Gastrocnemius medialis (tissue), 4 donors: ENCODE measurements around the gene ABCB6. TPM values are rescaled to one million over a fixed set of nuclear protein-coding genes. Genes with fewer than 3 reads are reported as not detected.

ENCODE experiments used
- ATAC-seq, 2 donors: fragments of 150-250 bp; one replicate each; pipeline ENCODE4 v1.9.1; 2016
- DNase-seq, 2 donors: peaks; one replicate each; pipeline ENCODE4 v3.0.0-alpha.2; 2019
- H3K27ac ChIP-seq, 4 donors: fragments of 200-600 bp; sonication (generic); 1 replicate in 1 of 4; 2 replicates in 3 of 4; pipeline ENCODE4 v1.5.1; 2016 to 2018; ENCODE audit warnings: mild to moderate bottlenecking in 2 of 4, moderate library complexity in 1 of 4
- H3K27me3 ChIP-seq, 3 donors: fragments of 200-600 bp; sonication (generic) in 2 of 3; 1 replicate in 1 of 3; 2 replicates in 2 of 3; pipeline versions ENCODE4 v1.5.1 to v1.6.0; 2016 to 2019; ENCODE audit warnings: mild to moderate bottlenecking in 1 of 3, moderate library complexity in 1 of 3
- H3K36me3 ChIP-seq, 2 donors: fragments of 200-600 bp; sonication (generic) in 1 of 2; one replicate each; pipeline ENCODE4 v1.5.1; 2017 to 2018
- H3K4me1 ChIP-seq, 2 donors: fragments of 200-600 bp; sonication (generic) in 1 of 2; one replicate each; pipeline ENCODE4 v1.5.1; 2016 to 2017; ENCODE audit warnings: mild to moderate bottlenecking in 2 of 2
- H3K4me3 ChIP-seq, 4 donors: fragments of 200-600 bp; sonication (generic) in 3 of 4; 1 replicate in 1 of 4; 2 replicates in 3 of 4; pipeline ENCODE4 v1.5.1; 2016 to 2019; ENCODE audit warnings: mild to moderate bottlenecking in 2 of 4
- H3K9me3 ChIP-seq, 3 donors: fragments of 200-600 bp; sonication (generic) in 2 of 3; 1 replicate in 1 of 3; 2 replicates in 2 of 3; pipeline ENCODE4 v1.5.1; 2016 to 2019
- POLR2A ChIP-seq, 2 donors: fragments of 450-650 bp; IDR thresholded peaks; one replicate each; pipeline ENCODE4 v1.6.1; 2017; ENCODE audit warnings: antibody characterized with exemption in 2 of 2, mild to moderate bottlenecking in 2 of 2, moderate library complexity in 2 of 2
- in situ Hi-C, 4 donors: fragments of 200-750 bp; cut with MboI; loops; one replicate each; pipeline versions ENCODE4 v1.15.0 to v1.8.0; 2017; ENCODE audit warnings: low sequenced_read_pairs in 4 of 4
- intact Hi-C: fragments of 100-400 bp; cut with DNase I; formaldehyde crosslinking; loops from one replicate; pipeline ENCODE4 v1.15.1; 2023; ENCODE audit warnings: low total_unique reads
- total RNA-seq, 4 donors: library from RNA; depleted of rRNA; stranded (reverse); fragments of >200 nt; gene quantifications; one replicate each; pipeline versions ENCODE4 v1.1.0 to v1.2.3, GENCODE V29; 2016
- TF ChIP-seq, protein P1 (sequence below), 5 experiments: fragments of 450-650 bp in 3 of 5; fragments of 200-600 bp in 2 of 5; sonication (generic) in 2 of 5; IDR thresholded peaks in 4 of 5; conservative IDR thresholded peaks in 1 of 5; 1 replicate in 4 of 5; 2 replicates in 1 of 5; pipeline ENCODE4 v1.5.1; 2016 to 2019; ENCODE audit warnings: antibody characterized with exemption in 5 of 5, mild to moderate bottlenecking in 3 of 5, moderate library complexity in 3 of 5

ABCB6 gene
- total RNA-seq, 4 donors from 2014 or later, result 15.0 to 45.8 (median 31.8) TPM

DNA sequence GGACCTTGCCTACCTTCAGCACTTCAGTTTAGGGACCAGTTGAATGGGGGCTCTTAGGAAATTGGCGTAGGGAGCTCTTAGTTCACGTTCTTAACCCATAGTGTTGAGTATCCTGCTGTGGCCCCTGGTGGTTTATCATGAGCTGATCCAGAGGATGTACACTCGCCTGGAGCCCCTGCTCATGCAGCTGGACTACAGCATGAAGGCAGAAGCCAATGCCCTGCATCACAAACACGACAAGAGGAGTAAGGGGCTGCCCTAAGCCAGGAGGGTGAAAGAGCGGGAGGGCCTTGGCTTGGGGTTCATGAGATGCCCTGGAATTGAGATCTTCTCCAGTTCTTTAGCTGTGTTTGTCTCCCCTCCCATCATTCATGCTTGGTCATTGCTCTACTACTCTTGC, 37.8 kb downstream of the ABCB6 start:
- Histone ChIP-seq H3K36me3 (peaks cover 0 to 52% of the 10 kb centered on the region in 2 donors), H3K27ac (no peak overlapping the region), H3K4me3 (no peak overlapping the region), H3K27me3 (no peaks in the 10 kb centered on the region), H3K9me3 (no peaks in the 10 kb centered on the region), H3K4me1 (peaks cover 11 to 14% of the 10 kb centered on the region in 2 donors)
- TF ChIP-seq POLR2A (IDR thresholded peaks at IDR 0.05), result no peak
- in situ Hi-C loops, result no loop called here
- intact Hi-C loops, result no loop called here
- DNase-seq (no peak), ATAC-seq (no peak)

DNA sequence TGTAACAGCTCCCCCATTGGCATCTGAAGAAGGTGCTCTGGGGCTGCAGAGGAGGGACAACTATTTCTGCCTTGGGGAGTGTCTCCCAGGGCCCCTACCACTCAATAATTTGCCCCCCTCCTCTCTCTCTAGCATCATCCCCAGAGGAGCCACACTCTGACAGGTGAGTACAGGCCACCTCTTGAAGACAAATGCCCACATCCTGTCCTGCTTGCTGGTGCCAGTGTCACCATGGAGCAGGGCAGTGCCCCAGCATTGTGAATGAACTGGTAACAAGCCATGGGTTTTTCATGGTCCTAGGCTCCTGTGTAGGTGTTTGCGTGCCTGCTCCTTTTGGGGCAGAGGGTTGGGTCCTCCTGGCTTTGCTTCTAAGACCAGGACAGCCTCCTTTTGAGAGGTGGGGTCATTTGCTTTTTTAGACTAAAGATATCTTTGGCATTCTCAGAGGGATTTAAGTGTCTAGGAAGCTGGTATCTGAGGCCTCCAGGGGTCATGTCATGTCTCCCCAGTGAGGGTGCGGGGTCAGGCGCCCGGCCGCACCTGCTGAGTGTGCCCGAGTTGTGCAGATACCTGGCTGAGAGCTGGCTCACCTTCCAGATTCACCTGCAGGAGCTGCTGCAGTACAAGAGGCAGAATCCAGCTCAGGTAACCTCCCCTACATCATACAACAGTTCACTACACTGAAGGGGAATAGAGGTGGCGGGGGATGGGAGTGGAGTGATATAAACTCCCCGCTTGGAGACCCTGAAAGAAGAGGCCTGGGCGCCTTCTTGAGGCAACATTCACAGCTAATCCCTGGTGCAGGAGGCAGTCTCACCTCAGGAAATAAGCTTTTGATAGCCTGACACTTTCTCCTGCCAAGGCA, 38.9 kb downstream of the ABCB6 start:
- intact Hi-C loops (loop anchor here (5.0 kb wide), 1 partner anchor 207 kb away; the partner anchor contains the start of gene DNPEP), in situ Hi-C loops (no loop called here)
- no peak overlapping the region for H3K27ac ChIP-seq
- TF ChIP-seq, protein P1, sequence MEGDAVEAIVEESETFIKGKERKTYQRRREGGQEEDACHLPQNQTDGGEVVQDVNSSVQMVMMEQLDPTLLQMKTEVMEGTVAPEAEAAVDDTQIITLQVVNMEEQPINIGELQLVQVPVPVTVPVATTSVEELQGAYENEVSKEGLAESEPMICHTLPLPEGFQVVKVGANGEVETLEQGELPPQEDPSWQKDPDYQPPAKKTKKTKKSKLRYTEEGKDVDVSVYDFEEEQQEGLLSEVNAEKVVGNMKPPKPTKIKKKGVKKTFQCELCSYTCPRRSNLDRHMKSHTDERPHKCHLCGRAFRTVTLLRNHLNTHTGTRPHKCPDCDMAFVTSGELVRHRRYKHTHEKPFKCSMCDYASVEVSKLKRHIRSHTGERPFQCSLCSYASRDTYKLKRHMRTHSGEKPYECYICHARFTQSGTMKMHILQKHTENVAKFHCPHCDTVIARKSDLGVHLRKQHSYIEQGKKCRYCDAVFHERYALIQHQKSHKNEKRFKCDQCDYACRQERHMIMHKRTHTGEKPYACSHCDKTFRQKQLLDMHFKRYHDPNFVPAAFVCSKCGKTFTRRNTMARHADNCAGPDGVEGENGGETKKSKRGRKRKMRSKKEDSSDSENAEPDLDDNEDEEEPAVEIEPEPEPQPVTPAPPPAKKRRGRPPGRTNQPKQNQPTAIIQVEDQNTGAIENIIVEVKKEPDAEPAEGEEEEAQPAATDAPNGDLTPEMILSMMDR (IDR thresholded peaks at IDR 0.05 in 4 of 5, conservative IDR thresholded peaks at IDR 0.05 in 1 of 5), result no peak
- TF ChIP-seq POLR2A (IDR thresholded peaks at IDR 0.05), result no peak
- no peak for ATAC-seq
- H3K36me3 ChIP-seq, result peaks cover 0 to 59% of the 10 kb centered on the region in 2 donors
- no peak for DNase-seq
- H3K4me1 ChIP-seq, result peaks cover 17 to 21% of the 10 kb centered on the region in 2 donors
- H3K27me3 ChIP-seq, result no peaks in the 10 kb centered on the region
- H3K4me3 ChIP-seq, result peak overlapping the region in 1 of 4 donors; percentile 86
- H3K9me3 ChIP-seq, result no peaks in the 10 kb centered on the region

DNA sequence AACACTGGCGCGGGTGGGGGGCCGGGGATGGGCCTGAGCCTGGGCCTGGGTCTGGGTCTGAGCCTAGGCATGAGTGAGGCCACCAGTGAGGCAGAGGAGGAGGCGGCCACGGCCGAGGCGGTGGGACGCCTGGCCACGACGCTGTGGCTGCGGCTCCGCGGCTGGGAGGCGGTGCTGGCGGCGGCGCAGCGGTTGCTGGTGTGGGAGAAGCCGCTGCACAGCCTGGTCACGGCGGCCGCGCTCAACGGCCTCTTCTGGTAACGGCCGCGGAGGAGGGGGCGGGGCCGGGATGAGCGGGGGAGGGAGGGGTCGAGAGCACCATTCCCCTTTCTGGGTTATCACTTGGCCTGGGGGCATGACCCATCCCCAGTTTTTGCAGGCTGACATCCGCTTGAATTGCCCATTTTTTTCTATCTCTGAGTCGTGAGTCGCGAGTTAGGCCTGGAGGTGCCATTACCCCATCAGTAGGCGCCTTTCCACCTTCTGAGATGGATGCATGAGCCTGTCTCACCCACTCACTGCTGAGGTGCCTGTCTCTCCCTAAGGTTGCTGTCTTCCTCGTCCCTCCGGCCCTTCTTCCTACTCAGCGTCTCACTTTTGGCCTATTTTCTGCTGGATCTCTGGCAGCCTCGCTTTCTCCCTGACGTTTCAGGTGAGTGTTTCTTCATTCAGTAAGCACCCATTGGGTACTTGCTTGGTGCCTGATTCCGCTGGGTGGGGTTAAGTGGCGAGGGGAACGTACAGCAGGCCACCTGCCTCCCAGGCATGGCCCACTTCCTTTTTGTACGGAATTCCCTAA, 40.2 kb downstream of the ABCB6 start:
- intact Hi-C loops (loop anchor here (1.0 to 5.0 kb wide), 4 partner anchors 18 to 209 kb away; partner anchors contain the start of genes ABCB6, DNPEP, NHEJ1 and ZFAND2B), in situ Hi-C loops (no loop called here)
- ATAC-seq (peak; percentile 5 to 8), DNase-seq (peak; percentile 14 to 34)
- no peaks in the 10 kb centered on the region for H3K27me3 ChIP-seq
- no peak for TF ChIP-seq POLR2A (IDR thresholded peaks at IDR 0.05)
- TF ChIP-seq, protein P1 (IDR thresholded peaks at IDR 0.05 in 4 of 5, conservative IDR thresholded peaks at IDR 0.05 in 1 of 5), result peak in 1 of 5 experiments; percentile 28
- H3K36me3 ChIP-seq, result peaks cover 0 to 62% of the 10 kb centered on the region in 2 donors
- H3K4me3 ChIP-seq, result peak overlapping the region; percentile 73 to 96 (median 86)
- no peaks in the 10 kb centered on the region for H3K9me3 ChIP-seq
- H3K27ac ChIP-seq, result peak overlapping the region; percentile 94 to 99 (median 99)
- H3K4me1 ChIP-seq, result peaks cover 17 to 21% of the 10 kb centered on the region in 2 donors

DNA sequence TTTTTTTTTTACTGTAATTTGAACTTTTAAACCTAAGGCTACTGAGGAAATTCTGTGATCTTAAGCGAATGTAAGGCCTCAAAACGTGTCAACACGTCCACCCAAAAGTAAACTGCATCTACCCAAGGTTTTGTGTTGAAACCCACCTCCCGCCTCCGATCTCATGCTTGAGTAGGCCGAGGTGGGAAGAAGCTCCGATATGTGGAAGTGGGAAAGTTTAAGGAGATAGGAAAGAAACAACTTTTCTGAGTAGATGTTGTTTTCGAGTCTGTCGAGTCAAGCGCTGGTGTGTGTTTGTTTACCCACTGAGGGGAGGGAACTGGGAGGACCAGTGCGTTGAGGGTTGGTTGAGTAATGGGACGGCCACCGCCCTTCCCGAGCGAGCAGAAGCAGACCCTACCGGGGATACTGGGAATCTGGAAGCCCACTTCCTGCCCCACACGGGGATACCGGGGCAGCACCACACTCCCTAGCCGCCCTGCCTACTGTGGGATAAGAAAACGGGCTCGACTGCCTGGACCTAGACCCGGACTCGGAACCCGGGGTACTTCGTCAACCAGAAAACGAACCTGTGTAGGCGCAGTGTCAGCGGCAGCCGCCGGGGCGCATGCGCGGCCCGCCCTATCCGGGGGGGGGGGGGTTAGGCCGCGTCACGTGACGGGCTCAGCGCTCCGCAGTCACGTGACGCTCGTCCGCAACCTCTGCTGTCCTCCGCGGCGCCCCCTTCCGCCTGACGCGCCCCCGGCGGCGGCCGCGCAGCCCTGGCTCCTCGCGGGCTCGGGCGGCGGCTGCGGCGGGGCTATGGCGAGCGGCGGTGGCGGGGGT, 41.0 kb downstream of the ABCB6 start, which contains the start of gene RETREG2:
Gene RETREG2 (plus strand): TSS at position 724 of the 825 bp plus-strand sequence. CDS start 78 bp downstream, at position 802.
- Histone ChIP-seq H3K27ac (peak within 1 kb of the TSS; percentile 94 to 99 (median 99)), H3K4me3 (peak within 1 kb of the TSS; percentile 87 to 96 (median 95)), H3K27me3 (no peaks in the 10 kb centered on the region), H3K4me1 (peaks cover 17 to 21% of the 10 kb centered on the region in 2 donors), H3K36me3 (peaks cover 0 to 62% of the 10 kb centered on the region in 2 donors), H3K9me3 (no peaks in the 10 kb centered on the region)
- TF ChIP-seq, protein P1 (IDR thresholded peaks at IDR 0.05 in 4 of 5, conservative IDR thresholded peaks at IDR 0.05 in 1 of 5), result peak; percentile 25 to 72 (median 66)
- peak; percentile 96 to 99 for TF ChIP-seq POLR2A (IDR thresholded peaks at IDR 0.05)
- in situ Hi-C loops, result no loop called here
- DNase-seq, result peak; percentile 86 to 89
- ATAC-seq, result peak; percentile 85 to 90
- intact Hi-C loops, result loop anchor here (1.0 to 5.0 kb wide), 7 partner anchors 17 to 210 kb away; partner anchors contain the start of genes ABCB6, DNAJB2, DNPEP and GLB1L
